HG03025 (cell line): ENCODE data around the gene ANKRD60.

ENCODE experiments used
- ATAC-seq: cut with Tn5 transposase; IDR thresholded peaks from one replicate; pipeline ENCODE4 v1.9.1; 2021; ENCODE audit warnings: mild to moderate bottlenecking, moderate library complexity; ENCODE audit not compliant: unreplicated experiment, low FRiP score

Gene ANKRD60

DNA sequence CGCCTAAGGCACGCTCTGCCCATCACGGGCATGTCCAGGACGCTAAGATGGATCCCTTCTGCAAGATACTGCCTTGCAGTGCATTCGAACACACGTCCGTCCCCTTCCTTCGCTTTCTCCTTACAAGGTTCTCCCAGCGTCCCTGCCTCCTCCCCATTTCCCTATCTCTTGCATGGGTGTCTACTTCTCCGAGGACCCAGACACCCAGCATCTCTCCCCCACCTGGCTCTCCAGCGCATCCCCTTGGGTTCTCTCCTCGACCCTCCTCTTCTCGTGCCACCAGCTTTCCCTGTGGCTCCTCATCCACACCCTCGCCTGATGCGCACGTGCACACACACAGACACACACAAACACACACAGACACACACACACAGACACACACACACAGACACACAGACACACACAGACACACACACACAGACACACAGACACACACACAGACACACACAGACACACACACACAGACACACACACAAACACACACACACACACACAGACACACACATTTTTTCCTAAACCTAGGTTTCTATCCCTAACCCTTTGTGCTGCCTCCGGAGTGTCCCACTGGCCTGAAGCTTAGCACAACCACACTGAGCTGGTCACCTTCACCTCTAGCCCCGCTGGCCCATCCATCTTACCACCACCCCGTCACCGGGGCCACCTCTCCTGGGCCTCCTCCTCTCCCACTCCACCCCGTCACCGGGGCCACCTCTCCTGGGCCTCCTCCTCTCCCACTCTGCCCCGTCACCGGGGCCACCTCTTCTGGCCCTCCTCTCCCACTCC lies 31.9 kb downstream of the ANKRD60 start:
- no peak for ATAC-seq

DNA sequence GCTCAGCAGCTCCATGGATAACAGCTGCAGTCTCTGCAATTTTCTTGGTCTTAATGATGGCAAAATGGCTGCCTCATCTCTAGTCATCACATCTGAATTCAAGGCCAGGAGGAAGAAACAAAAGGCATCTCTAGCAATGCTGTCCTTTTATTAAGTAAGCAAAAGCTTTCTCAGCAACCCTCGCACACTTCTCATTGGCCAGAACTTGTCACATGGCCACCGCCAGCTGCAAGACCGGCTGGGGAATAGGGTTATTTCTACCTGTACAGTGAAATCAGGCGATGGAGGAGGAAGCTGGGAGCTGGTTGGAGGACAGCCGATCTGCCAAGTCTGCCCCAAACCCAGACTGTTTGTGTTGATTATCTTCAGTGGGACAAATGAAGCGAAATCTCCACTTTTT lies 33.4 kb downstream of the ANKRD60 start:
- no peak for ATAC-seq

DNA sequence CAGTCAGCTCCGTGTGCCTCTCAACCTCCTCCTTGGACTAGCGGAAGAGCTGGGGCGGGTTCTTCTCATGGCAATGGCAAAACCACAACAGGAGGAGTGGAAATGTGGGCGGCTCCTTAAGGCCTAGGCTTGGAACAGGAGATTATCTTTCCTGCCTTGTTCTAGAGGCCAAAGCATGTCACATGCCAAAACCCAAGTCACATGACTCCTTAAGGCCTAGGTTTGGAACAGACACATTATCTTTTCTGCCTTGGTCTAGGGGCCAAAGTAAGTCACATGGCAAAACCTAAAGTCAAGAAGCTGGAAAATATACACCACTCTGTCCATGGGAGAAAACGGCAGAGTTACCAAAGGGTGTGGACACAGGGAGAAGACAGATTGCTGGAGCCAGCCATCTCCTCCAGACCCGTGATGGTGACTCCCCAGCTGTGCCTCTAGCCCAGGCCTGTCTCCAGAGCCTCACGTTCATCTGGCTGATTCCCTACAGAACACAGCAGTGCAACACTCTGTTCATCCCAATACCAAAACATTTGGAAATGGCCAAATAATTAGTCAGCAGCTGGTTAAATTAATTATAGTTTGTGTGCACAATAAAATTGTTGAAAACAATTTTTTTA lies 34.2 kb downstream of the ANKRD60 start:
- ATAC-seq, result no peak

DNA sequence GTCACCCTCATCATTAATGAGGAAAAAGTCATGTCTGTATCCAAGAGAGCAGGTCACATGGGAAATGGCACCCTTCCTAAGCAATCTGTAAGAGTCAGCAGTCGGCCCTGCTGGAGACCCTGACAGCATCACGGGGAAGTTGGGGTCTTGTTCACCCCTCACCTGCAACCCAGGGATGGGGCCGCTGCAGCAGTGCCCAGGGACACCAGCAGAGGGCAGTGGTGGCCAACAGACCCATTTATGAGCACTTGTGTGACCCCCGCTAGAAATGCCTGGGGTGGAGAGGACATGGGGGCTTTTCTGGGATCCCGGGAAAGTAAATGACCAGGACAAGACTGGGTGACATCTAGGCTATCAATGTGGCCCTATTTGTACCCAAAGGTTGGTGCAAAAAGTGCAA lies 35.9 kb downstream of the ANKRD60 start:
- no peak for ATAC-seq

DNA sequence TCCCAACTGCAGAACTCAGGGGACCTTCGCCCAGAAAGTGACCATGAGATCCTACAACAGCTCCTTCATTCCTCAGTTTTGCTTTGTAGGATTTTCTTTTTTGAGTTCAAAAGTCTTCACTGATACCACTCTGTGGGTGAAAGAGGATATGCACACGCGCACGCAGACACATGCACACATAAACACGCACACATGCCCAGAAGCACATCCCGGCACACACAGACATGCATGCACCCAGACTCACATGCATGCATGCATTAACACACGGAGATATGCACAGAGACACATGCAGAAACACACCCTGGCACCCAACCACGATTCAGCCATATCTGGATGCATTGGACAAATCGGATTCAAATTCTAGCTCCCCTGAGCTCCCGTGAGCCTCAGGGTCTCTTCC lies 36.4 kb downstream of the ANKRD60 start:
- ATAC-seq, result no peak

DNA sequence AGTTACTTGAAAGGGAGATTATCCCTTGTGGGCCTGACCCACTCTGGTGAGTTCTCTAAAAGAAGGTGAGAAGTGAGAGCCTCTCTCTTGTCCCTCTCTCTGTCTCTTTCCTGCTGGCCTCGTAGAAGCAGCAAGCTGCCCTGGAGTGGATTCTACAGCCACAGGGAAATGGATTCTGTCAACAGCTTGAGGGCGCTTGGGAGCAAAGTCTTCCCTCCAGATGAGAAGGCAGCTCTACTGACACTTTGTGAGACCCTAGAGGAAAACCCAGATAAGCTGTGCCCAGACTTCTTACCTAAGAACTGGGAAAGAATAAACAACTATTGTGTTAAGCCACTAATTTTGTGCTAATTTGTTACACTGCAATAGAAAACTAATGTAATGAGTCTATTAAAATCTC lies 39.9 kb downstream of the ANKRD60 start:
- ATAC-seq, result no peak

DNA sequence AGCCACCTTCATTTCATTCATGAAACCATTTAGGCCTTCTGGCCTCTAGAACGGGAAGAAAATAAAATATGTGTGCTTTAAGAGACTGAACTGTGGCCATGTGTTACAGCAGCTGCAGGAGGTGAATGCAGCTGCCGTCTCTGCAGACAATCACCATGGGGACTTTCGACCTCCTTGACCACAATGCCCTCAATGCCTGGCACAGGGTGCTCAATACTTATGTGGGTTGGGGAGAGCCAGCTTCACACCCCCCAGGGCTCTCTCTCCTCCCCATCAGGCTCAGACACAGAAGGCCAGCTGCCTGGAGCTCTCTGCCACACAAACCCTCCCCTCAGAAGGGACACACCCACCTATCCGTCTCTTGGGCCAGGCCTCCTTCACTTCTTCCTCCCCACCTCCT lies 43.5 kb downstream of the ANKRD60 start:
- ATAC-seq, result no peak

DNA sequence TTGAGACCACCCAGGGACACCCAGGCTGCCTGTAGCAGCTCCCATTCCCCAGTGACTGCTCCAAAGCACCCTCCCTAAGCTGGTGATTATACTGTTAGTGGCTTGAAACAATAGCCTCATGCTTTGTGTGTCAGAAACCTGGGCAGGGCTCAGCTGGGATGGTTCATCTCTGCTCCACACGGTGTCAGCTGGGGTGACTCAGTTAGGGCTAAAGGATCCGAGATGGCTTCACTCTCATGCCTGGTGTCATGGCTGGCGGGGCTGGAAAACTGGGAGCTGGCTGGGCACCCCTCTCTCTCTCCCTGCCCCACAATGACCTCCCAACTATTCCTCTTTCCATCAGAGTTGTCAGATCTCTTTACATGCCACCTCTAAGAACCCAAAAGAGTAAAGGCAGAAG lies 44.4 kb downstream of the ANKRD60 start:
- ATAC-seq, result no peak

DNA sequence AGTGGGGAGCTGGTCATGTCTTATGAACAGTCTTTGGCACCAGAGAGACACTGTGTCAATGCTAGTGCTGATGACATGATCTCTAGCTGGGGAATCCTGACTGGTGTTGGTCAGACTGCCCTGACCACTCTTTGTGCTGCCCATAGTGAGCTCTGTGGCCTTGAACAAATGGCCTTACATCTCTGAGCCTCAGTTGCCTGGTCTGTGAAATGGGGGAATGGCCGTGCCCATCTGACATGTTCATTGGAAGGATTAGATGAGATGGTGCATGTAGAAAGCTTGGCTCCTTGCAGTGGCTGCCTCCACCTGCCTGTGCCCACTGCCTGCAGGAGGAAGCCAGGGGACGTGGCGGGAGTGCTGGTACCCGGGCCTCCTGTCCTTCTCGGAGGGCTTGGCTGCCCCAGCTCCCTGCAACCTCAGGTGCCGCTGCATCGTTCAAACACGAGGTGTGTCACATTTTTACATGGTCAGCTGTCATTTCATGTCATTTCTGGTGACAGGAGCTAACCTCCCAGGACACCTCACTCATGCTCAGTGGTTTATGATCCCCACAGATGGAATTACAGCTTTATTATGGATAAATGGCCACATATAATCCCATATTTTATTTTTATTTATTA lies 45.8 kb downstream of the ANKRD60 start:
- ATAC-seq, result no peak

DNA sequence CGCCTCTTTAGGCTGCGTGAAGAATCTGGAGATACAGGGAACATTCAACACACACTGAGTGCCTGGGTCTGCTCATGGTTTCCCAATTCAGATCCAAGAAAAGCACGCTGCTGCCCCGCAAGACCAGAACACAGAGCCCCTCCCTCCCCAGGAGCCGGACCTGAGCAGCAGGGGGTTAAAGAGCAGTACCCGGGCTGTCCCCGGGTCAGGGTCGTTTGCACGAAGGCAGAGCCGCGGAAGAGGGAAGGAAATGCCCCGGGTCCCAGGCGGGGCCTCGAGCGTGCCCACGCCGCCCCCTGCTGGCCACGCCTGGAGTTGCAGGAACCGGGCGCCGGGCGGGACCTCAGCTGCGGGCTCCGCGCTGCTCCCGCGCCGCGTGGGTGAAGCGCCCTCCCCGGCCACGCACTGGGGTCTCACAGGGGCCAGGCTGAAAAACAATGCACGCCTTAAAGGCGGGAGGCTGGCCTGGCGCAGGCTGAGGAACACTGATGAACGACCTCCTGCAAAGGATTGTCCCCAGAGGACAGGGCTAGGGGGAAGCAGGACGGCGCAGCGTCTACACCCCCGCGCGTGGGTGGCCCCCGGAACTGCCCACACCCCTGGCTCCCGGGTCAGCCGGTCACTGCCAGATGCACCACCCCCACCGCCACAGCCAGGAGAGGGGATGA lies 48.9 kb downstream of the ANKRD60 start:
- peak; percentile 49 for ATAC-seq

DNA sequence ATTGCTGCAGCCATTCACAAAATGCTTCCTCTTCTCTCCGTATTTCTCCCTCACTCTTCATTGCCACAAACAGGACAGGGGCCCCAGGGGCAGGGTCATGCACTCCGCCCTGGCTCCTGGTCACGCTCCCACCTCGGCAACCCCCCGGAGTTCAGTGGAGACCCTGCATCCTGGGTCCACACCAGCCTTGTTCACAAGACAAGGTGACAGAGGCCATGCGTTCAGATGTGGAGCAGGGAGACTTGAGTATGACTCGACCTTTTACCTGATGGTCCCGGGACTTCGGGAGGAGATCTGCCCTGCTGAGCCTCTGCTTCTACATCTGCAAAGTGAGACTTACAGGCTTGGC lies 49.4 kb downstream of the ANKRD60 start:
- no peak for ATAC-seq

DNA sequence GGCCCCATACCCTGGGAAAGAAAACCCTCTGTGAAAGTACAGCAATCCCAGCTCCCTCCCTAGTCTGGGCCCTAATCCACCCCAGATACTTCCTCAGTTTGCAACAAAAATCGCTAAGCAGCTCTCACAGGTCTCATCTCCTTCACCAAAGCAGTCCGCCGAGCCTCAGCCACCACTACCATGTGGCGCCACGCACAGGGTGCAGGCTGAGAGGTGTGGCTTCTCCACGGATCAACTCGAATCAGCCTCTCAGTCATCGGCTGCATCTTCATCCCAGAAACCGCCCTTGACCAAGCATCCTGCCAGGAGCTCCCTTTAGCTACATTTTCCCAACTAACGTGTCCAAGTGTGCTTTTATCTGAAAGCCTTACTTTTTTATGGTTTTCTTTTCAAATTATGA lies 50.7 kb downstream of the ANKRD60 start:
- ATAC-seq, result no peak

DNA sequence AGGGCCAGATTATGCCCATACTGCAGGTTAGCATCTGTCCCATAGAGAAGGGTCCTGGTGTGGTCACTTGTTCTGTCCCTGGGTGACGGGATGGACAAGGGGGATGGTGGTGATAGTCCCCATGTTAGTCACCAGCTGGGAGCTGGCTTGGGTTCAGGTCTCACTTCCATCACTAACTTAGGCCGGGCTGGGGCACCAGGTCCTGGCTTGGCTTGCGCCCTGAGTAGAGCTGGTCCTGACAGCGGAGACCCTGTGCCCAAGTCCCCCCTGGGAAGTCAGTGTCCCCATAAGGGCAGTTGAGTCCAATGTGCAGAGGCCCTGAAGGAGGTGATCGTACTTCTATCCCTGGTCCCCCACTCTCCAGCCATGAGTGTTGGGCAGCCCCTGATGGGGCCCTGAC lies 52.6 kb downstream of the ANKRD60 start:
- ATAC-seq, result no peak

DNA sequence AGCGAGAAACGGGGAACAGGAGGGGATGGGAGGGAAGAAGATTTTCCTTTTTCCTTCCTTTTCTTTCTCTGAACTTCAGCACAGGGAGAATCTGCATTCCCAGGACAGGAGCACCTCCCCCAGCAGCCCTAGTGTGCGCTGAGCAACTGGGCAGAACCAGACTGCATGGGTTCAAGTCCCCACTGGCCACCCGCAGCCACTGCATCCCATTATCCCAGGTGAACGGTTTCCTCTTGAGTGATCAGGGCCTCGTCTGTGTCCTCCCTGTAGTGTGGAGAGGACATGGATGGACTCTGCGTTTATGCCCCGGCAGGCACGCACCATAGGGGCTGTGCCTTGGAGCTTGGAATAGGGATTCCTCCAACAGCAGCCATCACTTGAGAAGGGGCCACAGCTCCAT lies 53.0 kb downstream of the ANKRD60 start:
- no peak for ATAC-seq

DNA sequence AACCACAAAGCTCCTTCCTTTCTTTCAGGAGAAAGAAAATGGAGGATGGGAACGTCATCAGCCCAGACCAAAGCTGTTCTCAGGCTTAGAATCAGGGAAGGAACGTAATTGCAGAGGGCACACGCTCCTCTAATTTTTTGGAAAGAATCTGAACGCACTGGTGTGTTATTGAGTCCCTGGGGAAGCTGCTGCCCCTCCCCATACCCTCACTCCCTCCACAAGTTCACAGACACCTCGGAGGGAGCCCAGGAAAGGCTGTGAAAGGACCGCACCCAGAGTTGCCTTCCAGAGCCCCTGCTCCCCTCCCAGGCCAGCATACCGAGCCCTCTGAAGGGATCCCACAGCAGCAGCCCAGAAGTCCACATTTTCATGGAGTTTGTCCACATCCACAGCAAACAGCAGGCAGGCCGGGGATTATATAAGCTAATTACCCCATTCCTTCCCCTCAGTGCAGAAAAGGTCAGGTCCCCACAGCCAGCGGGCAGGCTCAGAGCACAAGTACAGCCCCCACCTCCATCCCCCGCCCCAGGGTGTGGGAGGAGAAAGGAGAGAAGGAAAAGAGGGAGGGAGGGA lies 53.7 kb downstream of the ANKRD60 start:
- ATAC-seq, result no peak

DNA sequence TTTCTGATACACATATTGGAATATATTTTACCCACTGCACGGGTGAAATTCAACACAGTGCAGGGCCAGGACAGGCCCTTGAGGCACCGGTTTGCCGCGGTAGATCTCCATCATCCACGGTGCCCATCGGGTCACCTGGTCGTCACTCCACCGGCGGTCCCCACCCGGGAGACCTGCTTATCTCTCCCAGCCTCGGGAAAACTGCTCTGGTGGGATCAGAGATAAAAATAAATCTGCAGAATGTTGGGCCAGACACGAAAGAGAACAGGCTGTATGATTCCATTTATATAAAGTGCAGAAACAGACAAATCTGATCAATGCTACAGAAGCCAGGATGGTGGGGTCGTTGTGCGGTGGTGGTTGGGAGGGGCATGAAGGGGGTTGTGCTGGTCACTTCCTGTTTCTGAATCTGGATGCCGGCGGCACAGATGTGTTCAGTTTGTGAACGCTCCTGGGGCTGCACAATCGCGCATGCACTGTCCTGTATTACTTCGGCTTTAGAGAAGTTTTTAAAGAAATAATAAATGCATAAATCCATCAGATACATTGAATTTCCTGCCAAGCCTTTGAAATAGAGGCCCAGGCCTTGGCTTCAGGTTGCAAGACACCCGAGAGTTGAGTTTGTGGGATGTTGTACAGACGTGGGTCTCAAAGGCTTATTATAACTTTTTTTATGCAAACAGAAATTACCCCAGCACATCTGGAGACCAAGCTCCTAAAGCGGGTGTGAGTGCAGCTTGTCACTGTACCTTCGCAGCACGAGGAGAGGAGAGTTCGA lies 54.3 kb downstream of the ANKRD60 start:
- ATAC-seq, result no peak

DNA sequence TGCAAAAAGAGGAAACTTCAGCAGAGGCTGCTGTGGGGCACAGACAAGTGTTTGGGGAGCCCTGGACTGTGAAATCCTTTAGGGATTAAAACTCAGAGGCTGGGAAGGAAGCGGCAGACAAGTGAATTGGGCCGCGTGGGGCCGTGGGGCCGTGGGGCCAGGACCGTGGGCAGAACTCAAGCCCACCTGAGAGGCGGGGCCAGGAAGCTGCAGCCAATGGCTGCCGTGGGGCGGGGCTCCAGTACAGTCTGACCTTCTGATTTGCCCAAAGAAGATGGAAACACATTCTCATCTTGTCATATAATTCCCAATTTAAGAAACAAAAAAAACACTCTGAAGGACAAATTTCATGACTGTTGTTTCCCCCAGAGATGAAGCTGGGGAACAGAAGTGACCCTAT lies 55.4 kb downstream of the ANKRD60 start:
- no peak for ATAC-seq

DNA sequence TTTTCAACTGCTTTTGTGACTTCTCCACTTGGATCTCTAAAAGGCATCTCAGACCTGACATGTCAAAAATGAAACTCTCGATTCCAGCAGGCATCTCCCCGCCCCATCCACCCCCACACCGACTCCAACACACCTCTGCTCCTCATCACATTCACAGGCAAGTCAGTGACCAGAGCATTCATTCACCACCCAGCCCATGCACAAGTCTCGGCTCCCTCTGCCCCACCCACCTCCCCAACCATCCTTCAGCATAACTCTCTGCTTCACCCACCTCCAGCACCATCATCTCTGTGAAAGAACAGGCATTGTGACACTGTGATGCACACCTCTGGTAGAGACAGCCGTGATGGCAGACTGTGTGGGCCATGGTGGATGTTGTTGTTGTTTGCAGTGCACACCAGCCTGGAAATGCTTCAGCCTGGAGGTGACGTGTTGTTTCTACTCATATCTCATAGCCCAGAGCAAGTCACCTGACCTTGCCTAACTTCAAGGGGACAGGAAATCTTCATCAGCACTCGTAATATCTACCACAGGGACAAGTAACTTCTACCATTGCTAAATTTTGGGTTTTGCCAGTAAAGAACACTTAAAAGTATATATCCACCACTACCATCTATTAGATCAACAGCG lies 56.5 kb downstream of the ANKRD60 start:
- ATAC-seq, result no peak

DNA sequence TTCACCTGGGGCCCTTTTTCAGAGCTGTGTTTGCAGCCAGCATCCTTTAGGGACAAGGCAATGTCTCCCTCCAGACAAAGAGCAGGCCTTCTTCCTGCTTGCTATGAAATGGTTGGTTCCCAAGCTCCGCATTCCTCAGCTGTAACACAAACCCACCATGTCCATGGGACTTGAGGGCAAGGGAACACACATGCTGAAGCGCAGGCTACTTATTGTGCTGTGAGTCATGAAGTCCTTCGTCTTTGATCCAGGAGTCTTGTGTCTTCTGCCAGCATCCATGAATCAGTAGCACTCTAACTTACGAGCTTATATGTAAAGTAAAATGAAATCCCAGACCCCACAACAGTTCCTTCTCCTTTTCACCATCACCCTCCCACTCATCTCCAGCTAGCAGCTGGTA lies 59.0 kb downstream of the ANKRD60 start:
- ATAC-seq, result no peak

DNA sequence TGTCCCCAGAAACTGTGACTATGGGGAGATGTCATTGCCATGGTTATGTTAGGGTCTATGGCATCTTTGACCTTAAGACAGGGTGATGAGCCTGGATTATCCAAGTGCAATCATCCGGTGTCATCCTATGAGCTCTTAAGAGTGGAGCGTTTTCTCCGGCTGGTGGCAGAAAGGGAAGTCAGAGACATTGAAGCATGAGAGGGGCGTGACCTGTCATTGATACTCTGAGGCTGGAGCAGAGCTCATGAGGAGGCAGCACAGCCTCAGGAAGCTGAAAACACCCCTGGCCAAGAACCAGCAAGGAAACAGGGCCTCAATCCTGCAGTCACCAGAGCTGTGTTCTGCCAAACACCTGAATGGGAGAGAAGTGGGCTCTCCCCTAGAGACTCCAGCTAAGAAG lies 59.6 kb downstream of the ANKRD60 start:
- ATAC-seq, result no peak
